GM21825 (cell line): ENCODE measurements around the gene GABRB1.
A peak's percentile ranks its signal among the peaks of the same experiment; 100 is the strongest.

ENCODE experiments used
- ATAC-seq: cut with Tn5 transposase; IDR thresholded peaks from one replicate; pipeline ENCODE4 v1.9.1; 2021; ENCODE audit warnings: mild to moderate bottlenecking, moderate library complexity; ENCODE audit not compliant: unreplicated experiment

The GABRB1 gene

DNA sequence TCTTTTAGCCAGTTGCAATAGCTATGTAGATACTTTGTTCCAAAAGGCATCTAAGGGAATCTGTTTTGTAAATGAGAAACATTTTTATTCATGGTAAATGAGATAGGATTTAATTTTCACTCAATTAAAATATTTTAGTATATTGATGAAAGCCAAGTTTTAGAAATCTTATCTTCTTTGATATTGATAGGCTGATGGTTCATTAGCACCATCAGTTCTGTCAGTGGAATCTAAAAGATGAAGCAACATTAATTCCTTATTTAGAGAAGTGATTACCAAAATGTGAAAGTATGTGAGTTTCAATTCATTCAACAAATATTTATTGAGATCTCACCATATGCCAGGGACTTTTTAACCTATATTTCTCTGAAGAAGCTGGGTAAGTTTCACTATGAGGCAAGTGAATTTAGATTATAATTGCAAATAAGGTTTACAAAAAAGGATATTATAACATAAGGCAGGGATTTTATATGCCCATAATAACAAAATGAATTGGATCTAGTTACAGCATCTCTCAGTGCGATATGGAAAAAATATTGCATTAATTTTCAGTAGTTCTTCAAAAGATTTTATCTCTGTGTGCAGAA, 79.3 kb downstream of the GABRB1 start:
- no peak for ATAC-seq

DNA sequence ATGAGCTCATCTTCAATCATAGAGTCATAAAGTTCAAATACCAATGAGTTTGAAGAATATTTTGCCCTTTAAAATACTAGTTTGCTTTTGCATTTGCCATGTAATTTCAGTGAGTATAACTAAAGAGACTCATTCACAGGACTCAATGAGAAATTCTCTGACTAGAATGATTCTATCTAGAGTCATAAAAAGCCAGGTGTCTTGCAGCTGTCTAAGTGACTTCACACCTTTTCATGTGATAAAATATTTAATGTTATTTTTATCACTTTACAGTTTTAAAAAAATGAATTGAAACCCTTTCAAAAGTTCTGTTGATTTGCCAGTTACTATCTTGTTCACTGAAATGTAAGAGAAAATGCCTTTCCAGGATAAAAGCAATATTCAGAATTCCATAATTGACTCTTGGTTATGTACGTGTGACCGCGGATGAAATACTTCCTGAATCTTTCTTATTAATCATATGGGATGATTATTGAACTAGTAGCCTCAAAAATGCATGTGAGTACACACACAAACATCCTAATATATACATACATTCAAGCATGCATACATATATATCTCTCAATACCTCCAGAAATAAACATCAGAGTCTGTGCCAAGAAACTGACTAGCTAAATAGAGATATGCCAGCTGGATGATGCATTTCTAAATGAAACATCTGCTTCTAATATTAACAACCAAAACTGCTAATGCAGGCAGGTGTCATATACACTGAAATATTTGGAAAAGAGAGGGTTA, 87.0 kb downstream of the GABRB1 start:
- ATAC-seq: no peak

DNA sequence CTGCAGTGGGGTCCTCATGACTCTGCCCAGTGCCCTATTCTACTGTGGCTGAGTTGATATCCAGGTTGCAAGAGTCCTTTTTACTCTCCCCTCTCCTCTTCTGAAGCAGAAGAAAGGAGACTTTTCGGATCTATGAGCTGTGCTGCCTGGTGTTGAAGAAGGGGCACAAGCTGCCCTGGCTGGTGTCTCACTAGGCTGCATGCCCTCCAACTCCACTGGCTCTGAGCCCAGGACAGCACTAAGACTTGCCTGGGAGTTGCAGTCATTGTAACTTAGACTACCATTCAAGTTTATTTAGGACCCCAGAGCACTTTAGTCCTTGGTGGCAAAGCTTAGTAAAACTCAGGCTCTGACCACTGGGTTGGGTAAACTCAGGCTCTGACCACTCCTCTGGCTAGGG, 89.4 kb downstream of the GABRB1 start:
- ATAC-seq: no peak

GRCh38 chr4:47122592-47123291, 91.4 kb downstream of the GABRB1 start:
- ATAC-seq: peak; percentile 91

DNA sequence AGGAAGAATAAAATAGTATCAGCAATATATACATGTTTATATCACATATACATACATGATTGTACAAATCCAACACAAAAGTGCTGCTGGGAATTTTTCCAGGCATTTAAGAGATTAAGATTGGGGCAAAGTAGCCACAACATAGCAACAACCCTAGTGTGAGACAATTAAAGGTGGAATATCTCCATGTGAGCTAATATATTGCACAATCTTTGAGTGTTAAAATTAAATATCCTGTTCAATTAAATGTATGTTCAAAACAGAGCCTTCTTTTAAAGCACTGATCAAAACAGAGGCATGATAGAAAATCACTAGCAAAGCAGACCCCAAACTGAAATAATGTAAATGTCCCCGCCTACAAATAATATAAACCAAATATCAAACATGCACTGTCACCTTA, 97.6 kb downstream of the GABRB1 start:
- ATAC-seq: no peak

- ATAC-seq: no peak
Measured at GRCh38 chr4:47135210-47135609, 103.8 kb downstream of the GABRB1 start.

- no peak for ATAC-seq
Measured at GRCh38 chr4:47143261-47143660, 111.9 kb downstream of the GABRB1 start.

- ATAC-seq: peak; percentile 99
Measured at GRCh38 chr4:47145630-47146029, 114.3 kb downstream of the GABRB1 start.

GRCh38 chr4:47154816-47155370, 123.5 kb downstream of the GABRB1 start:
- no peak for ATAC-seq

DNA sequence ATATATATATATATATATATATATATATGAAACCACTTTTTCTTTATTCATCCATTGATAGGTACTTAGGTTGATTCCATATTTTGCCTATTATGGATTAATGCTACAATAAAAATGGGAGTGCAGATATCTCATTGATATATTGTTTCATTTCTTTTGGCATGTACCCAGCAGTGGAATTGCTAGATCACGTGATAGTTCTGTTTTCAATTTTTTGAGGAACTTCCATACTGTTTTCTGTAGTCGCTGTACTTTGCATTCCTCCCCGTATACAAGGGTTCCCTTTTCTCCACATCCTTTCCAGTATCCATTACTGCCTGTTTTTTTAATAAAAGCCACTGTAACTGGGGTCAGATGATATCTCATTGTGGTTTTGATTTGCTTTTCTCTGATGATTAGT, 124.6 kb downstream of the GABRB1 start:
- no peak for ATAC-seq

DNA sequence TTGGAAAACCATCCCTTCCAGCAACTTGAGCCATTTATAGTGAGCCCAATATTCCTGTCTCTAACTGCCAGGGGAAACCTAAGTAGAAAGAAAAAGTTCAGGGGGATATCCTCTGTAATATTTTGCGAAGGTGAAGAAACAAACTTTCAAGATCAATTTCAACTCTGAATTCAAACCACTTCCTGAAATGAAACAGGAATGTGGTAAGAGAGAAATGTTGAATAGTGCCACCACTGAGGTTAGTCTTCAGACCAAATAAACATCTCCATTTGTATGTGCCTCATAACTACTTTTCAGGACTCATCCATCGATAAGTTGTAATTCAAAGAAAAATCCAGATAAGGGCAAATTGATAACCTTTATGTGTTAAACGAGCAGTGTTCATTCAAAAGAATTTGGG, 128.7 kb downstream of the GABRB1 start:
- ATAC-seq: no peak

- no peak for ATAC-seq
Measured at GRCh38 chr4:47167081-47168035, 136.0 kb downstream of the GABRB1 start.

DNA sequence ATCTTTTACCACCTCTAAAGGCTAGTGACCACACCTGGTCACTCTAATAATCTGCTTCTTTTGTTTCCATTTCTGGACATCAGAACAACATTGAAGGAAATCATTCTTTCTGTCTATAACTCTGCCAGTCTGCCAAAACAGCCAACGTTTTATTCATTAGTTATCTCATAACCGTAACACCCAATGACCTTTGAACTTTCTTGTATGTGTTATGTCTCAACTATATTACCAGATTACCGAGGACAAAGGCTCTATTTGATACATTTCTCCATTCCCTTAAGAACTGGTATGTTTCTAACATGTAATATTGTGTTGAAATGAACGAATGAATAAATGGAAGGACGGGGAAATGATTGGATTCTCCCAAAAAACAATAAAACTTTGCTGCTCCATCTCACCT, 152.7 kb downstream of the GABRB1 start:
- no peak for ATAC-seq

- ATAC-seq: no peak
Measured at GRCh38 chr4:47185761-47186160, 154.4 kb downstream of the GABRB1 start.

DNA sequence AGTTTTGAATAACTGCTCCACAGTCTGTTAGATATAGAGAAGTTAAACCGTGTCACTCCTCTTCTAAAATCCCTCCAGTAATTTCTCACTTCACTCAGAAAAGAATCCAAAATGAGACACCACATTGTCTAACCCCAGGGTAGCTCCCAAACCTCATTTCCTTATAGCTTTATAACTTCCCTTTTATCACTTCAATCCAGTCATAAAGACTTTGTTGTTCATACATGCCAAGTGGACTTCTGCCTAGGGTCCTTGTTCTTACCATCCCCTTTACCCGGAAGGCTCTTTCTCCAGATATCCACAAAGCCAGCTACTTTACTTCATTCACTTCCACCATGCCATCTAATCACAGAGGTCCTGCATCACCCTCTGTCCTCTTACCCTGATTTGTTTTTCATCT, 156.2 kb downstream of the GABRB1 start:
- ATAC-seq: no peak

DNA sequence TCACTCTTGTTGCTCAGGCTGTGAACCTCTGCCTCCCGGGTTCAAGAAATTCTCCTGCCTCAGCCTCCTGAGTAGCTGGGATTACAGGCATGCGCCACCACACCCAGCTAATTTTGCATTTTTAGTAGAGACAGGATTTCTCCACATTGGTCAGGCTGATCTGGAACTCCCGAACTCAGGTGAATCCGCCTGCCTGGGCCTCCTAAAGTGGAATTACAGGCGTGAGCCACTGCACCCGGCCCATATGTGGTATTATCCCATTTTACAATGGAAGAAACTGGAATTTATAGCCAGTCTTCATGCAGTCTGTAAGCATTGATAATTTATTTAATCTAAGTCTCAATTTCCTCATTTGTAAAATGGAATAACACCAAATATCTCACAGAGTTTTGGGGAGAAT, 161.8 kb downstream of the GABRB1 start:
- ATAC-seq: no peak

- ATAC-seq: no peak
Measured at GRCh38 chr4:47194036-47194737, 162.8 kb downstream of the GABRB1 start.

DNA sequence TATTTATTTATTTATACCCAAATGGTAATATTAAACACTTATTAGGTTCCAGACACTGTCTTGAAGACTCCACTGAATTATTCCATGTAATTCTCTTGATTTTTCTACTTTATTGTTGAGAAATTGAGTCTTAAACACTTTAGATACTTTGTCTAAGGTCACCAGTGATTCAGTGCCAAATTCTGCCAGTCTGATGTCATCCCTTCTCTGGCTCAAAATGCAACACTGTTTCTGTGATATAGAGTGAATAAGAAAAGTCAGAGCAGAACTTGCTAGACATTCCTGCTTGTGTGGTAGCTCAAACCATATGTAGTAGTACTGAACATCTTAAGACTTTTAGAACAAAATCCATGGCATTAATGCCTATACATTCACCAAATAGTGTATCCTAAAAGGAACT, 164.3 kb downstream of the GABRB1 start:
- ATAC-seq: no peak

GRCh38 chr4:47198791-47199190, 167.4 kb downstream of the GABRB1 start:
- ATAC-seq: no peak

DNA sequence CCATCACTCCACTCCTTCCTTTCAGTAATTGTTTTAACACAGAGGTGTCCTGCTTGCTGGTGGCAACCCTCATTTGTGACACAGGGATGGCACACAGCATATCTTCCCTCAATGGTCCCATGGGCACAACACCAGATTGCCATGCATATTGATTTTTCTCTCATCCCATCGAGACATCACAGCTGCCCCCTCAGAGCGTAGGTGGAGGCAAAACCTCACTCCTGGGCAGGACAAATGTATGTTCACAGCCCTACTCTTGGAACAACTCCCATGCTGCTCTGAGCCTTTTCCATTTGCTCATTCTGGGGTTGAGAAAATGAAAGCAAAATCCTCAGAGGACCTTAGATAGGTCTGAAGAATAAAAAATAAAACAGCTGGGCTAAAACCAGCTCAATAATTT, 172.2 kb downstream of the GABRB1 start:
- no peak for ATAC-seq
